Heart left ventricle (tissue), 16 donors: Measurements from ENCODE around the gene PRX. TPM values are rescaled to one million over a fixed set of nuclear protein-coding genes. Genes with fewer than 3 reads are reported as not detected.

Experiments
- ATAC-seq, 4 donors: fragments of 200-7000 bp; cut with Tn5 transposase; one replicate each; pipeline ENCODE4 v1.9.1; 2020 to 2022; ENCODE audit warnings: moderate library complexity in 4 of 4, mild to moderate bottlenecking in 3 of 4, moderate number of reproducible peaks in 1 of 4
- DNase-seq, 5 donors: peaks; one replicate each; pipeline ENCODE4 v3.0.0-alpha.2; 2020
- H3K27ac ChIP-seq, 12 donors: fragments of 200-600 bp; sonication (generic) in 4 of 12; one replicate each; pipeline versions ENCODE4 v1.5.0 to v1.8.0; 2016 to 2022; ENCODE audit warnings: mild to moderate bottlenecking in 2 of 12
- H3K27me3 ChIP-seq, 9 donors: fragments of 200-600 bp; sonication (generic) in 2 of 9; one replicate each; pipeline versions ENCODE4 v1.5.1 to v1.8.0; 2016 to 2022; ENCODE audit warnings: mild to moderate bottlenecking in 3 of 9
- H3K36me3 ChIP-seq, 9 donors: fragments of 200-600 bp; sonication (generic) in 2 of 9; one replicate each; pipeline versions ENCODE4 v1.5.0 to v1.8.0; 2018 to 2022; ENCODE audit warnings: mild to moderate bottlenecking in 2 of 9
- H3K4me1 ChIP-seq, 12 donors: fragments of 200-600 bp; sonication (generic) in 4 of 12; one replicate each; pipeline versions ENCODE4 v1.5.0 to v1.8.0; 2016 to 2022; ENCODE audit warnings: mild to moderate bottlenecking in 3 of 12
- H3K4me3 ChIP-seq, 12 donors: fragments of 200-600 bp; sonication (generic) in 4 of 12; one replicate each; pipeline versions ENCODE4 v1.5.0 to v1.8.0; 2017 to 2022; ENCODE audit warnings: mild to moderate bottlenecking in 9 of 12, moderate library complexity in 4 of 12
- H3K9me3 ChIP-seq, 12 donors: fragments of 200-600 bp; sonication (generic) in 4 of 12; one replicate each; pipeline versions ENCODE4 v1.5.0 to v1.8.0; 2016 to 2022; ENCODE audit warnings: mild to moderate bottlenecking in 1 of 12
- CTCF ChIP-seq, 12 donors: fragments of 200-600 bp; sonication (generic) in 4 of 12; IDR thresholded peaks; one replicate each; pipeline versions ENCODE4 v1.5.0 to v1.8.0; 2018 to 2022; ENCODE audit warnings: antibody characterized with exemption in 12 of 12, mild to moderate bottlenecking in 5 of 12
- POLR2A ChIP-seq, 2 donors: fragments of 450-650 bp; IDR thresholded peaks; one replicate each; pipeline ENCODE4 v1.6.1; 2017; ENCODE audit warnings: antibody characterized with exemption in 2 of 2, mild to moderate bottlenecking in 2 of 2, moderate library complexity in 2 of 2
- WGBS, 4 donors: extraction: QIAGEN DNeasy Blood & Tissue Kit in 2 of 4; methylation state at CpG; one replicate each; pipeline versions ENCODE4 v1.1.5 to v1.1.7; 2013 to 2018; 5-methylcytosine and 5-hydroxymethylcytosine counted together
- intact Hi-C, 10 donors: fragments of 100-400 bp; cut with DNase I; formaldehyde crosslinking; loops; one replicate each; pipeline versions ENCODE4 v1.11.1 to v1.14.2; 2022
- polyA plus RNA-seq, 2 donors: library from polyadenylated mRNA; stranded (reverse); fragments of 200-250 nt; gene quantifications; one replicate each; pipeline ENCODE4 v1.2.3, GENCODE V29; 2013
- total RNA-seq, 9 donors: library from RNA; depleted of rRNA in 2 of 9; stranded (reverse); fragments of >200 nt in 2 of 9; fragmentation: NEBNext Ultra II Directional in 3 of 9; extraction: Animal tissue kit (Norgen Biotek cat#: 25700) in 3 of 9; gene quantifications; one replicate each; pipeline versions ENCODE4 v1.1.0 to v1.2.4, GENCODE V29; 2016 to 2023
- donor health status: ischemic (EF 13 %, LVEDD 7.1; RV severe dilation, severe dysfunction).
- donor health status: healthy with polysubstance abuse.
- donor health status: DM: no; HTN: yes; CAD: no.
- donor health status: DM: no; HTN: no; CAD: no.
- donor health status: ischemic (EF 25% LVEDD 6.9; RV normal size, moderate dysfunction).
- donor health status: ischemic (EF 25% LVEDD 5.7; RV mildly dilated, moderate dysfunction).
- donor health status: healthy.
- donor health status: DM: yes; HTN: yes; CAD: no.
- donor health status: ischemic (EF 35%, LVEDD 5.7; RV mildly dilated, moderate dysfunction).
- donor health status: nonischemic (EF 11% LVEDD 7.7; RV severe dilation, severe dysfunction).
- donor health status: DM: yes; HTN: yes; CAD: no.
- donor health status: PGD.
- donor health status: ischemic (EF 29% LVEDD 5.4; RV normal size, mild dysfunction).
- donor health status: nonischemic (EF 23%, LVEDD 6.1; RV moderate dilation, normal function).

Gene PRX
- total and polyA plus RNA-seq, 11 donors: 2.5 to 4.6 (median 3.1) TPM

- Histone ChIP-seq H3K4me1 (peaks cover 0 to 45% (median 0%) of the 10 kb centered on the region in 12 donors), H3K9me3 (no peaks in the 10 kb centered on the region), H3K27me3 (no peaks in the 10 kb centered on the region), H3K27ac (no peak overlapping the region), H3K36me3 (peaks cover 0 to 20% (median 6%) of the 10 kb centered on the region in 9 donors), H3K4me3 (no peak overlapping the region)
- DNase-seq (no peak), ATAC-seq (no peak)
- TF ChIP-seq CTCF (IDR thresholded peaks at IDR 0.05) (no peak), POLR2A (IDR thresholded peaks at IDR 0.05) (no peak)
- intact Hi-C loops: loop anchor here in 1 of 10 donors (5.0 kb wide), 1 partner anchor 45 kb away; no protein-coding TSS in a partner anchor
- 88 to 96% (median 91%) methylated on average over 6 of the region's 6 CpGs for WGBS, 4 donors
Measured at GRCh38 chr19:40356681-40357595, 56.2 kb downstream of the PRX start.

- no peak for TF ChIP-seq POLR2A (IDR thresholded peaks at IDR 0.05)
- TF ChIP-seq CTCF (IDR thresholded peaks at IDR 0.05): no peak
- Histone ChIP-seq H3K4me3 (no peak overlapping the region), H3K27ac (no peak overlapping the region), H3K36me3 (peaks cover 0 to 20% (median 6%) of the 10 kb centered on the region in 9 donors), H3K9me3 (no peaks in the 10 kb centered on the region), H3K27me3 (no peaks in the 10 kb centered on the region), H3K4me1 (peaks cover 0 to 37% (median 0%) of the 10 kb centered on the region in 12 donors)
- 85 to 91% (median 85%) methylated on average over 9 of the region's 9 CpGs for WGBS, 4 donors
- ATAC-seq (no peak), DNase-seq (no peak)
- intact Hi-C loops: loop anchor here in 1 of 10 donors (5.0 kb wide), 1 partner anchor 46 kb away; no protein-coding TSS in a partner anchor
Measured at GRCh38 chr19:40355975-40356680, 57.0 kb downstream of the PRX start.

GRCh38 chr19:40348961-40349507, 64.1 kb downstream of the PRX start:
- intact Hi-C loops: loop anchor here in 2 of 10 donors (2.0 to 10.0 kb wide), 5 partner anchors 52 to 93 kb away; partner anchors contain the start of genes SERTAD1 (in 1 of the 2) and SERTAD3 (in 1 of the 2)
- Histone ChIP-seq H3K9me3 (no peaks in the 10 kb centered on the region), H3K36me3 (peaks cover 0 to 7% (median 0%) of the 10 kb centered on the region in 9 donors), H3K4me3 (peak overlapping the region; percentile 38 to 98 (median 76)), H3K4me1 (peaks cover 0 to 31% (median 19%) of the 10 kb centered on the region in 12 donors), H3K27ac (peak overlapping the region; percentile 55 to 88 (median 78)), H3K27me3 (no peaks in the 10 kb centered on the region)
- 11 to 18% (median 15%) methylated on average over 17 of the region's 17 CpGs for WGBS, 4 donors
- DNase-seq: no peak
- ATAC-seq: no peak
- TF ChIP-seq CTCF (IDR thresholded peaks at IDR 0.05) (no peak), POLR2A (IDR thresholded peaks at IDR 0.05) (no peak)
